Kidney (tissue), 14 donors: ENCODE measurements around the gene ABCF1. TPM values are rescaled to one million over a fixed set of nuclear protein-coding genes. Genes with fewer than 3 reads are reported as not detected.
A peak's percentile ranks its signal among the peaks of the same experiment; 100 is the strongest.

Experiments
- DNase-seq, 5 donors: peaks; one replicate each; pipeline ENCODE4 v3.0.0-alpha.2; 2013 to 2020
- FAIRE-seq: peaks from 2 replicates; lab custom pipeline; 2012; peaks lifted over from hg19 to GRCh38; lab: Jason Lieb, UNC
- H3K27ac ChIP-seq, 2 donors: one replicate each; pipeline ENCODE4 v1.7.0; 2013; ENCODE audit warnings: low read depth in 2 of 2, low read length in 2 of 2, inconsistent platforms in 1 of 2
- H3K27me3 ChIP-seq: one replicate; pipeline ENCODE4 v1.7.1; 2013; ENCODE audit warnings: low read length, inconsistent platforms; ENCODE audit not compliant: control insufficient read depth, insufficient read depth
- H3K36me3 ChIP-seq, 3 donors: one replicate each; pipeline versions ENCODE4 v1.7.0 to v1.7.1; 2013; ENCODE audit warnings: low read length in 3 of 3, control low read depth in 1 of 3, inconsistent platforms in 1 of 3; ENCODE audit not compliant: insufficient read depth in 3 of 3, control insufficient read depth in 2 of 3
- H3K4me1 ChIP-seq, 3 donors: one replicate each; pipeline versions ENCODE4 v1.7.0 to v1.7.1; 2013; ENCODE audit warnings: low read length in 3 of 3, inconsistent platforms in 1 of 3, low read depth in 1 of 3; ENCODE audit not compliant: control insufficient read depth in 2 of 3, insufficient read depth in 2 of 3
- H3K4me3 ChIP-seq, 3 donors: one replicate each; pipeline versions ENCODE4 v1.7.0 to v1.8.1; 2013; ENCODE audit warnings: low read length in 3 of 3, control low read depth in 1 of 3, inconsistent platforms in 1 of 3
- H3K9ac ChIP-seq, 3 donors: one replicate each; pipeline versions ENCODE4 v1.7.0 to v1.7.1; 2013; ENCODE audit warnings: low read length in 3 of 3, control low read depth in 1 of 3, inconsistent platforms in 1 of 3
- H3K9me3 ChIP-seq, 3 donors: one replicate each; pipeline versions ENCODE4 v1.7.0 to v1.7.1; 2013; ENCODE audit warnings: low read length in 3 of 3, control low read depth in 1 of 3, inconsistent platforms in 1 of 3; ENCODE audit not compliant: control insufficient read depth in 2 of 3, insufficient read depth in 1 of 3
- CTCF ChIP-seq: IDR thresholded peaks from 3 replicates; pipeline ENCODE4 v1.5.1; 2012; ENCODE audit warnings: mild to moderate bottlenecking, moderate library complexity, borderline replicate concordance; ENCODE audit not compliant: insufficient read depth; ENCODE audit errors: extremely low read depth
- intact Hi-C: fragments of 100-400 bp; cut with DNase I; formaldehyde crosslinking; loops from one replicate; pipeline ENCODE4 v1.11.1; 2022
- polyA plus RNA-seq: library from polyadenylated mRNA; stranded (reverse); fragments of 350-450 nt; fragmentation: Illumina TruSeq; extraction: RNeasy Lipid Tissue Mini Kit (QIAGEN cat#74804); gene quantifications from one replicate; pipeline ENCODE4 v1.2.3, GENCODE V29; 2014; ENCODE audit warnings: low read depth, low replicate concordance; ENCODE audit not compliant: insufficient read depth
- total RNA-seq: library from RNA; stranded (reverse); fragmentation: NEBNext Ultra II Directional; extraction: Animal tissue kit (Norgen Biotek cat#: 25700); gene quantifications from one replicate; pipeline ENCODE4 v1.2.1, GENCODE V29; 2021
- donor health status: control.
- donor health status: control.
- donor health status: control.
- donor health status: control.
- donor health status: control.
- donor health status: DM: yes; HTN: yes; CAD: no.
- donor health status: Normal renal cell carcinoma (clear cell type).

ABCF1 gene
- total and polyA plus RNA-seq, 2 donors from 2014 or later, result 32.9 to 47.2 TPM

DNA sequence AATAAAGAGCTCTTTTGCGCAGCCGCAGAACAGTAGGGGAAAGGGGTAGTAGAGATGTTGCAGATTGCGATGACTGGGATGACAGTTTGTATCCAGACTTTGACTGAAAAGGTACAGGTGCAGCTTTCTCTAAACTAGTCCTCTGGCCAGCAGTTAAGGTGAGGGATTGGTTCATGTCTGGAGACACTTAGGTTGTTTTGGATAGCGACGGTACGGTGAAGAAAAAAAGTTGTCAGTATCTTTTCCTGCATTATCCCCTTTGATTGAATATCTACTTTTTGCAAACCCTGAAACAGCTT is 13.6 kb upstream of the ABCF1 start:
- H3K4me3 ChIP-seq, result peak overlapping the region; percentile 82 to 96 (median 86)
- TF ChIP-seq CTCF, result no peak
- peak overlapping the region; percentile 95 to 99 for H3K27ac ChIP-seq
- H3K36me3 ChIP-seq, result peaks cover 8 to 22% (median 13%) of the 10 kb centered on the region in 3 donors
- intact Hi-C loops, result no loop called here
- no peaks in the 10 kb centered on the region for H3K9me3 ChIP-seq
- H3K9ac ChIP-seq, result peak overlapping the region; percentile 89 to 94 (median 93)
- H3K27me3 ChIP-seq, result no peaks in the 10 kb centered on the region
- H3K4me1 ChIP-seq, result peaks cover 0 to 9% (median 7%) of the 10 kb centered on the region in 3 donors
- DNase-seq (no peak), FAIRE-seq (no peak)

DNA sequence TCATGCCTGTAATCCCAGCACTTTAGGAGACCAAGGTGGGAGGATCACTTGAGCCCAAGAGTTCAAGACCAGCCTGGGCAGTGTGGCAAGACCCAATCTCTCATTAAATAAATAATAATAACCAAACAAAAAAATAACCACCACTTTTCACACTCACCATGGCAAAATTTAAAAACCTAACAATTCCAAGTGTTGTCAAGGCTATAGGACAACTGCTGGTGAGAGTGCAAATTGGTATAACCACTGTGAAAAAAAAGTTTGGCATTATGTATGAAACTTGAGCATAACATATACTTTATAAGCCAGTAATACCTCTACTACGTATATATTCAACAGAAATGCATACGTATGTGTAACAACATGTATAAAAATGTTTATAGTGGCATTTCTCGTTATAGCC is 10.3 kb upstream of the ABCF1 start:
- Histone ChIP-seq H3K27me3 (no peaks in the 10 kb centered on the region), H3K36me3 (peaks cover 2 to 11% (median 7%) of the 10 kb centered on the region in 3 donors), H3K4me1 (peaks cover 0 to 16% (median 7%) of the 10 kb centered on the region in 3 donors), H3K9ac (no peak overlapping the region), H3K9me3 (no peaks in the 10 kb centered on the region), H3K4me3 (no peak overlapping the region), H3K27ac (no peak overlapping the region)
- FAIRE-seq (no peak), DNase-seq (no peak)
- no peak for TF ChIP-seq CTCF
- intact Hi-C loops, result no loop called here

DNA sequence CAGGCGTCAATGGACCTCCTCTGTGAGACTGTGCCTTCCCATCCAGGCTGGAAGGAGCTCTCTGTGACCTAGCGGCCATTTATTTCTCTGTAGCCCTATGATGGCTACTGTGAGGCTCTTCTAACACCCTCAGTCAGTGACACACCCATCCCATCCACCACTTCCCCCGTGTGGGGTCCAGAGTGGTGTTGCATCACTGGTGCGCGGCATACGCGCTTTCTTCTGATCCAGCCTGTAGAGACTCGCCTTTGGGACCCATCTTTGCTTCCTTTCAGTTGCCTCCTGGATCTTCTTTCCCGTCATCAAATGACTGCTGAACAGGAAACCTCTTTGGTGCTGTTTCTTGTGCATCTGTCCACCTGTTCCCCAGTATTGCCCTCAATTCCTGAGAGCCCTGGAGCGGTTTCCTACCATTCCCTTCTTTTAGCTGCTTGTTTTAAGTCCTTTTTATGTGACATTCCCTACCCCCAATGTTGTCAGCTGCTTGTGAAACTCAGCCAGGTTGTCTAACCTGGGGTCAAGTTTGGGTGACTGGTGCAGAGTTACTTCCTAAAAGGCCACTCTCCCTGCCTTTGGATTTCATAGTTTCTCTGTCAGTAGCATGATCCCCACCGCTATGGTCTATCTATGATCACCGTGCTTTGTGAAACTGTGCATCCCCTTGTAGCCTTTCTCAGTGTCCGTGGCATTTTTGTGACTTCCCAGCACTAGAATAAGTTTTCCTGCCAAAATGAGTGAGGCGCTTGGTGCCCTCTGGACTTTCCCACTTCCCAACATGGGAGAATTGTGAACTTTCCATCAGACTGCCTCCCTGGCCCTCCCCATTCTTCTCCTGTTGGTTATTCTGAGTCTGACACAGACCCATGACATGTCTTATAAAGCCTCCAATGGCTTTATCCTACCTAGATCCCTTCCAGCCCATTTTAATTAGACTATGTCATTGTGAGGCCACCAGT is 8.5 kb upstream of the ABCF1 start:
- intact Hi-C loops, result no loop called here
- no peak for TF ChIP-seq CTCF
- Histone ChIP-seq H3K4me1 (peaks cover 0 to 11% (median 6%) of the 10 kb centered on the region in 3 donors), H3K4me3 (no peak overlapping the region), H3K9ac (no peak overlapping the region), H3K27me3 (no peaks in the 10 kb centered on the region), H3K27ac (no peak overlapping the region), H3K36me3 (peaks cover 2 to 11% (median 7%) of the 10 kb centered on the region in 3 donors), H3K9me3 (no peaks in the 10 kb centered on the region)
- FAIRE-seq (no peak), DNase-seq (no peak)
